Measurements from ENCODE around the gene ZNF277.

Gene ZNF277

DNA sequence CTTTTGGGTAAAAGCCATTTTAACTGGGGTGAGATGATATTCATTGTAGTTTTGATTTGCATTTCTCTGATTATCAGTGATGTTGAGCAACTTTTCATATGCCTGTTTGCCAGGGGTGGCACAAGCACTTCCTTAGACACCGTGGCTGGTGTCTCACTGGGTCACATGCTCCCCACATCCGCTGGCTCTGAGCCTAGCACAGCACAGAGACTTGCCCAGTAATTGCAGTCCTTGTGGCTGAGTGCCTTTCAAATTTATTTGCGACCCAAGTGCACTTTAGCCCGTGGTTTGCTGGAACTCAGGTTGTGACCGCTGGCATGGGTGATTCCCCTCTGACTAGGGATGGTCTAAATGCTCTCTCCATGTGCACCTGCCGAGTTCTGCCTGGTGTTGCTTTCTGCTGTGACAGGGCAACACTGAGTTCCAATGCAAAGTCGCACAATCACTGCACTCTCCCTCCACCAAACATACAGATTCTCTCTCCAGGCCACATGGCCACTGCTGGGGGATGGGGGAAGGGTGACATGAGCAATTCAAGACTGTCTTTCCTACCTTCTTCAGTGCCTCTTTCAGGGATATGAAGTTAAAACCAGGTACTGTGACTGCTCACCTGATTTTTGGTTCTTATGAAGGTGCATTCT, 66.5 kb downstream of the ZNF277 start:
- Histone ChIP-seq H3K4me3 (ENCODE audit: low read depth, low read length) (no peak overlapping the region), H3K27ac (ENCODE audit: extremely low read depth, low read depth, low read length) (no peak overlapping the region), H3K4me1 (ENCODE audit: control insufficient read depth, insufficient read depth, low read length) (peaks cover 8% of the 10 kb centered on the region; the same call in 1 of the 2 replicates), H3K36me3 (ENCODE audit: control insufficient read depth in 2 of 2, insufficient read depth in 1 of 2, low read length in 2 of 2) (no peaks in the 10 kb centered on the region), H3K9me3 (ENCODE audit: control insufficient read depth, insufficient read depth, low read depth, low read length) (no peaks in the 10 kb centered on the region)
- TF ChIP-seq, protein P1, sequence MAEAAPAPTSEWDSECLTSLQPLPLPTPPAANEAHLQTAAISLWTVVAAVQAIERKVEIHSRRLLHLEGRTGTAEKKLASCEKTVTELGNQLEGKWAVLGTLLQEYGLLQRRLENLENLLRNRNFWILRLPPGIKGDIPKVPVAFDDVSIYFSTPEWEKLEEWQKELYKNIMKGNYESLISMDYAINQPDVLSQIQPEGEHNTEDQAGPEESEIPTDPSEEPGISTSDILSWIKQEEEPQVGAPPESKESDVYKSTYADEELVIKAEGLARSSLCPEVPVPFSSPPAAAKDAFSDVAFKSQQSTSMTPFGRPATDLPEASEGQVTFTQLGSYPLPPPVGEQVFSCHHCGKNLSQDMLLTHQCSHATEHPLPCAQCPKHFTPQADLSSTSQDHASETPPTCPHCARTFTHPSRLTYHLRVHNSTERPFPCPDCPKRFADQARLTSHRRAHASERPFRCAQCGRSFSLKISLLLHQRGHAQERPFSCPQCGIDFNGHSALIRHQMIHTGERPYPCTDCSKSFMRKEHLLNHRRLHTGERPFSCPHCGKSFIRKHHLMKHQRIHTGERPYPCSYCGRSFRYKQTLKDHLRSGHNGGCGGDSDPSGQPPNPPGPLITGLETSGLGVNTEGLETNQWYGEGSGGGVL (tag by site-specific recombination; IDR thresholded peaks at IDR 0.05): no peak
- 0 out of 2 replicates have a peak, but pooled peaks have one; percentile 10 for TF ChIP-seq SP7 (tag by site-specific recombination; IDR thresholded peaks at IDR 0.05)
- POLR2A ChIA-PET: no interaction called here
- CTCF ChIA-PET: interaction anchor here (0.7 kb wide), 1 partner anchor 9 kb away, joined by 3 read pairs; no protein-coding TSS in a partner anchor

DNA sequence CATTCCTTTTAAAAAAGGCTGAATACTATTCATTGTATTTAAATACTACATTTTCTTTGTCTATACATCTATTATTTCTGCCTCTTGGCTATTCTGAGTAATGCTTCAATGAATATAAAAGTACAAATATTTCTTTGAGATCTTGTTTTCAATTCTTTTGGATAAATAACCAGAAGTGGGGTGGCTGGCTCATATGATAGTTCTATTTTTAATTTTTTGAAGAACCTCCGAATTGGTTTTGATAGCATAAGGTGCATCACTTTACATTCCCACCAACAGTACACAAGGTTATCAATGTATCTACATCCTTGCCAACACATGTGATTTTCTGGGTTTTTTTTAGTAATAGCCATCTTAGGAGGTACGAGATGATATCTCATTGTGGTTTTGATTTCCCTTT, 72.5 kb downstream of the ZNF277 start:
- ChIA-PET CTCF (interaction anchor here (0.6 kb wide), 1 partner anchor 501 kb away, joined by 4 read pairs; no protein-coding TSS in a partner anchor), POLR2A (no interaction called here)
- no peak overlapping the region for H3K4me3 ChIP-seq (ENCODE audit: low read depth, low read length)
- H3K36me3 ChIP-seq (ENCODE audit: control insufficient read depth in 2 of 2, insufficient read depth in 1 of 2, low read length in 2 of 2): no peaks in the 10 kb centered on the region
- peaks cover 5% of the 10 kb centered on the region for H3K4me1 ChIP-seq (ENCODE audit: control insufficient read depth, insufficient read depth, low read length)
- TF ChIP-seq ZNF707 (tag by site-specific recombination; IDR thresholded peaks at IDR 0.05) (peak; percentile 67; the same call in 1 of the 2 replicates), ZNF529 (tag by site-specific recombination; IDR thresholded peaks at IDR 0.05; ENCODE audit: insufficient replicate concordance) (no peak)
- H3K9me3 ChIP-seq (ENCODE audit: control insufficient read depth, insufficient read depth, low read depth, low read length): no peaks in the 10 kb centered on the region
- H3K27ac ChIP-seq (ENCODE audit: extremely low read depth, low read depth, low read length): no peak overlapping the region

DNA sequence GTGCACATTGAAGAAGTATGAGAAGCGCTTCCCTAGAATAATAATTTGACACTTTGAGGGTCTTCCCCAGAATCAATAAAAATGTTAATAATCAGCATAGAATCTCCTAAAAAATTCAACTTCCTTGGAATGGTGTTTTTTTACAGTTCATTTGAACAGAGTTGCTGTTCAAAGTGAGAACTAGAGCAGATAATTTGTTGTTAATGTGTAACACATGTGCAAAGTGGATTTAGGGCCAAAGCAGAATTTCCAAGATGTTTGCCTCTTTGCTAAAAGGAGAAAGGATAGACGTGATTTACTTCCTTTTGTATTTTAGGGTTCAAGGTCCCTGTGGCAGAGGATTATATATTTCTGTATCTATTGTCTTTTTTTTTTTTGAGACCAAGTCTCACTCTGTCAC, 73.8 kb downstream of the ZNF277 start:
- Histone ChIP-seq H3K27ac (ENCODE audit: extremely low read depth, low read depth, low read length) (no peak overlapping the region), H3K9me3 (ENCODE audit: control insufficient read depth, insufficient read depth, low read depth, low read length) (no peaks in the 10 kb centered on the region), H3K4me3 (ENCODE audit: low read depth, low read length) (no peak overlapping the region), H3K36me3 (ENCODE audit: control insufficient read depth in 2 of 2, insufficient read depth in 1 of 2, low read length in 2 of 2) (no peaks in the 10 kb centered on the region), H3K4me1 (ENCODE audit: control insufficient read depth, insufficient read depth, low read length) (peaks cover 5% of the 10 kb centered on the region)
- TF ChIP-seq ZNF530 (tag by site-specific recombination; IDR thresholded peaks at IDR 0.05; ENCODE audit: low read depth) (no peak), MZF1 (tag by site-specific recombination; IDR thresholded peaks at IDR 0.05; ENCODE audit: borderline replicate concordance) (peak; percentile 1; the same call in 1 of the 2 replicates), ZFP41 (tag by site-specific recombination; IDR thresholded peaks at IDR 0.05; ENCODE audit: borderline replicate concordance) (no peak), FEZF1 (tag by site-specific recombination; IDR thresholded peaks at IDR 0.05) (no peak)
- TF ChIP-seq, protein P2, sequence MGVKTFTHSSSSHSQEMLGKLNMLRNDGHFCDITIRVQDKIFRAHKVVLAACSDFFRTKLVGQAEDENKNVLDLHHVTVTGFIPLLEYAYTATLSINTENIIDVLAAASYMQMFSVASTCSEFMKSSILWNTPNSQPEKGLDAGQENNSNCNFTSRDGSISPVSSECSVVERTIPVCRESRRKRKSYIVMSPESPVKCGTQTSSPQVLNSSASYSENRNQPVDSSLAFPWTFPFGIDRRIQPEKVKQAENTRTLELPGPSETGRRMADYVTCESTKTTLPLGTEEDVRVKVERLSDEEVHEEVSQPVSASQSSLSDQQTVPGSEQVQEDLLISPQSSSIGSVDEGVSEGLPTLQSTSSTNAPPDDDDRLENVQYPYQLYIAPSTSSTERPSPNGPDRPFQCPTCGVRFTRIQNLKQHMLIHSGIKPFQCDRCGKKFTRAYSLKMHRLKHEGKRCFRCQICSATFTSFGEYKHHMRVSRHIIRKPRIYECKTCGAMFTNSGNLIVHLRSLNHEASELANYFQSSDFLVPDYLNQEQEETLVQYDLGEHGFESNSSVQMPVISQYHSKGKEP (tag by site-specific recombination; IDR thresholded peaks at IDR 0.05): no peak
- TF ChIP-seq, protein P3, sequence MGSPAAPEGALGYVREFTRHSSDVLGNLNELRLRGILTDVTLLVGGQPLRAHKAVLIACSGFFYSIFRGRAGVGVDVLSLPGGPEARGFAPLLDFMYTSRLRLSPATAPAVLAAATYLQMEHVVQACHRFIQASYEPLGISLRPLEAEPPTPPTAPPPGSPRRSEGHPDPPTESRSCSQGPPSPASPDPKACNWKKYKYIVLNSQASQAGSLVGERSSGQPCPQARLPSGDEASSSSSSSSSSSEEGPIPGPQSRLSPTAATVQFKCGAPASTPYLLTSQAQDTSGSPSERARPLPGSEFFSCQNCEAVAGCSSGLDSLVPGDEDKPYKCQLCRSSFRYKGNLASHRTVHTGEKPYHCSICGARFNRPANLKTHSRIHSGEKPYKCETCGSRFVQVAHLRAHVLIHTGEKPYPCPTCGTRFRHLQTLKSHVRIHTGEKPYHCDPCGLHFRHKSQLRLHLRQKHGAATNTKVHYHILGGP (tag by site-specific recombination; IDR thresholded peaks at IDR 0.05): no peak
- CTCF ChIA-PET: interaction anchor here (0.6 kb wide), 1 partner anchor 133 kb away, joined by 3 read pairs; no protein-coding TSS in a partner anchor
- POLR2A ChIA-PET: no interaction called here

DNA sequence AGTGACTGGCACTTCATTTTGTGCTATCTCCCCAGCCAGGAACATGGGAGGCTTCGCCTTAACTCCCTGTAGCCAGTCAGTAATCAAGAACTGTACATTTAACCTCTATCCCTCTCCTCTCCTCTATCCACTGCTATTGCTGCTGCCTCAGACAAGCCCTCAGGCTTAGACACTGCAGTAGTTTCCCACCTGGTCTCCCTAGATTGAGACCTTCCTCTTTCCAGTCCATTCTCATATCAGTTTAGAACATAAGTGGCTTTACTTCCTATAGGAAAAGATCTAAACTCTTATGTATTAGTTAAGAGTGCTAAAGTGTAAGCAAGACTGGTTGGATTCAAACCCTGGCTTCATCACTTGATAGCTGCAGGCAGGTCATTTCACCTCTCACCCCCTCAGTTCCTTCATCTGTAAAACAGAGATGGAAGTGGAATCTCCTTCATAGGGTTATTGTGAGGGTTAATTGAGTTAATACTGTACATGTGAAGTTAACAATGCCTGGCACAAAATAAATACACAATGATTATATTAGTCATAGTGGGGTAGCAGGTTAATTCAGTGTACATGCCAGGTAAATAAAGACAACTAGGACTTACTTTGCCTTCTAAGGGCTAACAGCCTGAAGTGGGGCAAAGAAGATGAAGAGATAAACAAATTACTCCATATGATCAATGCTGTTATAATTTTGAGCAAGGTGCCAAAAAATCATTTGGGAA, 76.1 kb downstream of the ZNF277 start:
- Histone ChIP-seq H3K27ac (ENCODE audit: extremely low read depth, low read depth, low read length) (no peak overlapping the region), H3K36me3 (ENCODE audit: control insufficient read depth in 2 of 2, insufficient read depth in 1 of 2, low read length in 2 of 2) (no peaks in the 10 kb centered on the region; a peak in 1 of 3 replicates), H3K4me3 (ENCODE audit: low read depth, low read length) (no peak overlapping the region), H3K4me1 (ENCODE audit: control insufficient read depth, insufficient read depth, low read length) (peaks cover 5% of the 10 kb centered on the region), H3K9me3 (ENCODE audit: control insufficient read depth, insufficient read depth, low read depth, low read length) (no peaks in the 10 kb centered on the region)
- TF ChIP-seq, protein P4, sequence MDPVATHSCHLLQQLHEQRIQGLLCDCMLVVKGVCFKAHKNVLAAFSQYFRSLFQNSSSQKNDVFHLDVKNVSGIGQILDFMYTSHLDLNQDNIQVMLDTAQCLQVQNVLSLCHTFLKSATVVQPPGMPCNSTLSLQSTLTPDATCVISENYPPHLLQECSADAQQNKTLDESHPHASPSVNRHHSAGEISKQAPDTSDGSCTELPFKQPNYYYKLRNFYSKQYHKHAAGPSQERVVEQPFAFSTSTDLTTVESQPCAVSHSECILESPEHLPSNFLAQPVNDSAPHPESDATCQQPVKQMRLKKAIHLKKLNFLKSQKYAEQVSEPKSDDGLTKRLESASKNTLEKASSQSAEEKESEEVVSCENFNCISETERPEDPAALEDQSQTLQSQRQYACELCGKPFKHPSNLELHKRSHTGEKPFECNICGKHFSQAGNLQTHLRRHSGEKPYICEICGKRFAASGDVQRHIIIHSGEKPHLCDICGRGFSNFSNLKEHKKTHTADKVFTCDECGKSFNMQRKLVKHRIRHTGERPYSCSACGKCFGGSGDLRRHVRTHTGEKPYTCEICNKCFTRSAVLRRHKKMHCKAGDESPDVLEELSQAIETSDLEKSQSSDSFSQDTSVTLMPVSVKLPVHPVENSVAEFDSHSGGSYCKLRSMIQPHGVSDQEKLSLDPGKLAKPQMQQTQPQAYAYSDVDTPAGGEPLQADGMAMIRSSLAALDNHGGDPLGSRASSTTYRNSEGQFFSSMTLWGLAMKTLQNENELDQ (tag by site-specific recombination; IDR thresholded peaks at IDR 0.05; ENCODE audit: low read depth): no peak
- TF ChIP-seq ZNF221 (tag by site-specific recombination; IDR thresholded peaks at IDR 0.05; ENCODE audit: borderline replicate concordance) (no peak), ZNF664 (tag by site-specific recombination; IDR thresholded peaks at IDR 0.05) (peak; percentile 65; the same call in 1 of the 2 replicates)
- ChIA-PET POLR2A (no interaction called here), CTCF (no interaction called here)
